CD4-positive, alpha-beta T cell (primary cell): ENCODE results near the gene CABLES2. TPM values are rescaled to one million over a fixed set of nuclear protein-coding genes. Genes with fewer than 3 reads are reported as not detected.
A peak's percentile ranks its signal among the peaks of the same experiment; 100 is the strongest.

Experiments
- ATAC-seq: fragments of 200-7000 bp; cut with Tn5 transposase; one replicate; pipeline ENCODE4 v1.10.0; 2022; ENCODE audit warnings: mild to moderate bottlenecking; ENCODE audit not compliant: poor library complexity
- CTCF ChIA-PET: fragments of 350-600 bp; sonication (Branson Sonifier 250); formaldehyde crosslinking; loops from one replicate; lab custom pipeline; 2021; ENCODE audit warnings: antibody characterized with exemption, inconsistent platforms; lab: Charles Lee
- POLR2A ChIA-PET: fragments of 350-600 bp; sonication (Branson Sonifier 250); formaldehyde crosslinking; loops from one replicate; lab custom pipeline; 2021; ENCODE audit warnings: antibody characterized with exemption, inconsistent platforms; lab: Charles Lee
- DNase-seq, 14 experiments: peaks; one replicate each; pipeline ENCODE4 v3.0.0-alpha.2; 2013 to 2020; ENCODE audit warnings: mixed read lengths in 2 of 14
- H3K27ac ChIP-seq, 2 donors: one replicate each; pipeline versions ENCODE4 v1.5.1 to v1.7.0; 2013; ENCODE audit warnings: low read length in 2 of 2, low read depth in 1 of 2, mild to moderate bottlenecking in 1 of 2
- H3K27me3 ChIP-seq, 2 experiments: 1 replicate in 1 of 2; 2 replicates in 1 of 2; pipeline versions ENCODE4 v1.6.1 to v1.7.0; 2013; ENCODE audit warnings: low read length in 2 of 2, control low read depth in 1 of 2, mild to moderate bottlenecking in 1 of 2, moderate library complexity in 1 of 2; ENCODE audit not compliant: insufficient read depth in 2 of 2, control insufficient read depth in 1 of 2
- H3K36me3 ChIP-seq: one replicate; pipeline ENCODE4 v1.6.1; 2013; ENCODE audit warnings: low read length, control low read depth; ENCODE audit not compliant: insufficient read depth
- H3K4me1 ChIP-seq: one replicate; pipeline ENCODE4 v1.6.1; 2013; ENCODE audit warnings: low read length, control low read depth; ENCODE audit not compliant: insufficient read depth
- H3K4me3 ChIP-seq: one replicate; pipeline ENCODE4 v1.5.1; 2013; ENCODE audit warnings: mild to moderate bottlenecking, low read length, moderate library complexity
- H3K9me3 ChIP-seq, 2 experiments: 1 replicate in 1 of 2; 2 replicates in 1 of 2; pipeline versions ENCODE4 v1.6.1 to v1.7.0; 2013; ENCODE audit warnings: low read length in 2 of 2, mild to moderate bottlenecking in 2 of 2, control low read depth in 1 of 2, moderate library complexity in 1 of 2; ENCODE audit not compliant: control insufficient read depth in 1 of 2, insufficient read depth in 1 of 2
- H3K27ac Mint-ChIP-seq: one replicate; pipeline ENCODE4 v1.8.0; 2020; ENCODE audit warnings: mixed read lengths
- H3K27me3 Mint-ChIP-seq: one replicate; pipeline ENCODE4 v1.8.0; 2021; ENCODE audit warnings: mixed read lengths
- H3K36me3 Mint-ChIP-seq: one replicate; pipeline ENCODE4 v1.8.0; 2021; ENCODE audit warnings: low read depth, mixed read lengths
- H3K4me1 Mint-ChIP-seq: one replicate; pipeline ENCODE4 v1.8.0; 2021; ENCODE audit warnings: low read depth, mixed read lengths
- H3K4me3 Mint-ChIP-seq: one replicate; pipeline ENCODE4 v1.8.0; 2020; ENCODE audit warnings: mild to moderate bottlenecking, mixed read lengths
- H3K9me3 Mint-ChIP-seq: one replicate; pipeline ENCODE4 v1.8.0; 2020; ENCODE audit warnings: mixed read lengths
- intact Hi-C, 2 experiments: fragments of 100-400 bp; cut with DNase I in 1 of 2; cut with micrococcal nuclease in 1 of 2; formaldehyde crosslinking; loops; one replicate each; pipeline versions ENCODE4 v1.15.1 to v1.9.0; 2023 to 2025; cut with DNase I, micrococcal nuclease
- total RNA-seq, 174 experiments: library from RNA in 2 of 174; stranded (reverse) in 2 of 174; gene quantifications; one replicate each; pipeline ENCODE4 v1.2.3 and lab custom pipeline; 2021 to 2026
- TF ChIP-seq, protein P1 (sequence below): fragments of 200-600 bp; IDR thresholded peaks from one replicate; pipeline ENCODE4 v1.8.0; 2022; ENCODE audit warnings: antibody characterized with exemption, mild to moderate bottlenecking

The CABLES2 gene
- total RNA-seq, 2 experiments from 2014 or later = 4.4 TPM

DNA sequence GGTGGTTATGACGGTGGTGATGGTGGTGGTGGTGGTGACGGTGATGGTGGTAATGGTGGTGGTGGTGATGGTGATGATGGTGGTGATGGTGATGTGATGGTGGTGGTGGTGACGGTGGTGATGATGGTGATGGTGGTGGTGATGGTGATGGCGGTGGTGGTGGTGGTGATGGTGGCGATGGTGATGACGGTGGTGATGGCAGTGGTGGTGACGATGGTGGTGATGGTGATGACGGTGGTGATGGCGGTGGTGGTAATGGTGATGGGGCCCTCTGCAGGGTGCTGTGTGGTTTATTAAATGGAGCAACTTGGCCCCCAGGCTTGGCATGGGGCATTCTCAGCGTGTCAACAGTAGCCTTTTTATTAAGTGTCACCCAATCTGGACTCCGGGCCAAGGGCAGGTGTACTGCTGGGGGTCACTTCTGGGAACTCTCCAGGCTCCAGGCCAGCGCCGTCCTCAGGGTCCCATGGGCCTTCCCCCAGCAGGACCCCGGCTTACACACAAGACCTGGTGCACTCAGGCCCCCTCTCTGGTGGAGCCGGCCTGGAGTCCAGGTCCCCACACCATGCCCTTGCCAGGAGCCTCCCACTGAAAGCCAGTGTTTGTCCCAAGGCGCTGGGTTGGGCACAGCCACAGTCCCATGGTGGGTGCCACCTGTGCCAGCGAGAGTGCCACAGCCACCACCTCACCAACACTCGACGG, 8.8 kb downstream of the CABLES2 start:
- Histone ChIP-seq H3K4me1 (no peaks in the 10 kb centered on the region), H3K4me3 (no peak overlapping the region), H3K27me3 (no peaks in the 10 kb centered on the region), H3K36me3 (peaks cover 11% of the 10 kb centered on the region), H3K9me3 (peaks cover 0 to 12% of the 10 kb centered on the region in 2 experiments), H3K27ac (no peak overlapping the region)
- ATAC-seq (no peak), DNase-seq (no peak)
- ChIA-PET CTCF (no interaction called here), POLR2A (no interaction called here)
- no peak overlapping the region for H3K27ac Mint-ChIP-seq
- H3K27me3 Mint-ChIP-seq = no peaks in the 10 kb centered on the region
- no peak overlapping the region for H3K4me3 Mint-ChIP-seq
- intact Hi-C loops = no loop called here
- H3K9me3 Mint-ChIP-seq = no peaks in the 10 kb centered on the region
- TF ChIP-seq, protein P1, sequence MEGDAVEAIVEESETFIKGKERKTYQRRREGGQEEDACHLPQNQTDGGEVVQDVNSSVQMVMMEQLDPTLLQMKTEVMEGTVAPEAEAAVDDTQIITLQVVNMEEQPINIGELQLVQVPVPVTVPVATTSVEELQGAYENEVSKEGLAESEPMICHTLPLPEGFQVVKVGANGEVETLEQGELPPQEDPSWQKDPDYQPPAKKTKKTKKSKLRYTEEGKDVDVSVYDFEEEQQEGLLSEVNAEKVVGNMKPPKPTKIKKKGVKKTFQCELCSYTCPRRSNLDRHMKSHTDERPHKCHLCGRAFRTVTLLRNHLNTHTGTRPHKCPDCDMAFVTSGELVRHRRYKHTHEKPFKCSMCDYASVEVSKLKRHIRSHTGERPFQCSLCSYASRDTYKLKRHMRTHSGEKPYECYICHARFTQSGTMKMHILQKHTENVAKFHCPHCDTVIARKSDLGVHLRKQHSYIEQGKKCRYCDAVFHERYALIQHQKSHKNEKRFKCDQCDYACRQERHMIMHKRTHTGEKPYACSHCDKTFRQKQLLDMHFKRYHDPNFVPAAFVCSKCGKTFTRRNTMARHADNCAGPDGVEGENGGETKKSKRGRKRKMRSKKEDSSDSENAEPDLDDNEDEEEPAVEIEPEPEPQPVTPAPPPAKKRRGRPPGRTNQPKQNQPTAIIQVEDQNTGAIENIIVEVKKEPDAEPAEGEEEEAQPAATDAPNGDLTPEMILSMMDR = no peak
- H3K36me3 Mint-ChIP-seq = peaks cover 17% of the 10 kb centered on the region
- no peaks in the 10 kb centered on the region for H3K4me1 Mint-ChIP-seq

- peaks cover 21% of the 10 kb centered on the region for H3K36me3 ChIP-seq
- TF ChIP-seq, protein P1 = no peak
- H3K4me1 ChIP-seq = no peaks in the 10 kb centered on the region
- peaks cover 0 to 12% of the 10 kb centered on the region in 2 experiments for H3K9me3 ChIP-seq
- CTCF ChIA-PET = no interaction called here
- ATAC-seq (no peak), DNase-seq (no peak)
- peak overlapping the region; percentile 17 for H3K27ac Mint-ChIP-seq
- POLR2A ChIA-PET = no interaction called here
- peaks cover 17% of the 10 kb centered on the region for H3K36me3 Mint-ChIP-seq
- no peaks in the 10 kb centered on the region for H3K27me3 Mint-ChIP-seq
- no peaks in the 10 kb centered on the region for H3K27me3 ChIP-seq
- intact Hi-C loops = no loop called here
- H3K27ac ChIP-seq = no peak overlapping the region
- H3K4me1 Mint-ChIP-seq = no peaks in the 10 kb centered on the region
- no peaks in the 10 kb centered on the region for H3K9me3 Mint-ChIP-seq
- H3K4me3 Mint-ChIP-seq = no peak overlapping the region
- no peak overlapping the region for H3K4me3 ChIP-seq
These were observed 10.5 kb downstream of the CABLES2 start for GRCh38 chr20:62396367-62397239.

DNA sequence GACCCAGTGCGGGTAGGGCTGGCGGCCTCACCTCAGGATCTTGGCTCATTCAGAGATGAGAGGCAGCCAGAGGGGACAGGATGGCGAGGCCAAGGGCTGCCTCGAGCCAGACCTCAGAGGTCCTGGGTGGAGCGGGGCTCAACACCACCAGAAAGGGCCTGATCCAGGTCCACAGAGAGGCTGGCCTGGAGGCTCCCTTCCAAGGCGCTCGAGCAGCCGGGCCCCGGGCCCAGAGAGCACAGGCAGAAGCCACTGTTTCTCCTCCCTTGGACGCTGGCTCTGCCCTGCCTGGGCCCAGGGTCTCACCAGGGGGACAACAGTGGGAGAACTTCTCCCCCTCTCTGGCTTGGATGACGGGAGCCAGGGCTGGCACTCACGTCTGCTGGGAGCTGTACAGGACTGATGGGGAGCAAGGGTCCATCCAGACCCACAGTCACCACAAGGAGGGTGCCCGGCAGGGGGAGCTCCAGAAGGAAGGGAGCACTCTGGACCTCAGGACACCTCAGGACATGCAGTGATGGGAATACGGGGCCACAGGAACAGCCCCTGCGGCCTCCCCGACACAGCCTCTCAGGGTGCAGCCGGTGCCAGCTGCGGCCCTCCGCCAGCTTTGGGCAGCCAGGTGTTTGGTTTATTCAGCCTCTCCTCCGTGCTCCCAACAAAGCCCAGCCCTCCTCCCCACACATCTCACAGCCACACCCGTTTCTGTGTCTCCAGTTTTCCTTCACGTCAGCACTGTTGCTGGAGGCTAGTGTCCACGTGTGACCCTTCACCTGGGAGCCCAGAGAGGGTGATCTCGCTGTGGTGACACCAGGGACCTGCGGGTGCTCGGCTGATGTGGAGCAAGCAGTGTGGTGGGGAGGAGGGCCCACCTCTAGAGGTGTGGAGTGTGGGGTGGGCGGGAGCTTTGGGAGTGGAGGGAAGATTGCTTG, 11.5 kb downstream of the CABLES2 start:
- ATAC-seq (no peak), DNase-seq (no peak)
- no peaks in the 10 kb centered on the region for H3K4me1 ChIP-seq
- no peak overlapping the region for H3K27ac Mint-ChIP-seq
- H3K4me3 ChIP-seq = no peak overlapping the region
- no peak overlapping the region for H3K27ac ChIP-seq
- H3K4me3 Mint-ChIP-seq = no peak overlapping the region
- H3K9me3 Mint-ChIP-seq = no peaks in the 10 kb centered on the region
- H3K36me3 Mint-ChIP-seq = peaks cover 18% of the 10 kb centered on the region
- ChIA-PET CTCF (no interaction called here), POLR2A (interaction anchor here (0.7 kb wide), 2 partner anchors 9 to 798 kb away, joined by 3 read pairs; partner anchors contain the start of gene RPS21)
- peaks cover 19% of the 10 kb centered on the region for H3K36me3 ChIP-seq
- no peaks in the 10 kb centered on the region for H3K27me3 ChIP-seq
- TF ChIP-seq, protein P1 = no peak
- H3K9me3 ChIP-seq = peaks cover 0 to 12% of the 10 kb centered on the region in 2 experiments
- H3K4me1 Mint-ChIP-seq = no peaks in the 10 kb centered on the region
- intact Hi-C loops = no loop called here
- no peaks in the 10 kb centered on the region for H3K27me3 Mint-ChIP-seq
